Stimulated activated naive B cell treated with anti-CD40 and anti-IgM and Interleukin-4, amounts not matched to agents 10 μg/mL and 1 μg/mL and 100 μg/mL, for 72 hours (primary cell): ENCODE results near the gene PROX2.

Source experiments
- ATAC-seq, 2 donors: fragments of 150-1000 bp; cut with Tn5 transposase; replicated peaks; 2 replicates each; pipeline ENCODE4 v1.10.0; 2021; ENCODE audit warnings: moderate library complexity in 1 of 2
- DNase-seq: peaks from one replicate; pipeline ENCODE4 v3.0.0; 2021
- H3K27ac Mint-ChIP-seq: one replicate; pipeline ENCODE4 v1.8.0; 2022; ENCODE audit warnings: mild to moderate bottlenecking, mixed read lengths
- H3K27me3 Mint-ChIP-seq, 2 donors: one replicate each; pipeline ENCODE4 v1.8.0; 2022; ENCODE audit warnings: mixed read lengths in 2 of 2
- H3K36me3 Mint-ChIP-seq, 2 donors: one replicate each; pipeline ENCODE4 v1.8.0; 2022; ENCODE audit warnings: mixed read lengths in 2 of 2, mild to moderate bottlenecking in 1 of 2
- H3K4me1 Mint-ChIP-seq, 2 donors: one replicate each; pipeline ENCODE4 v1.8.0; 2022; ENCODE audit warnings: mixed read lengths in 2 of 2, mild to moderate bottlenecking in 1 of 2
- H3K4me3 Mint-ChIP-seq, 2 donors: one replicate each; pipeline ENCODE4 v1.8.0; 2022; ENCODE audit warnings: mild to moderate bottlenecking in 2 of 2, mixed read lengths in 2 of 2, moderate library complexity in 1 of 2
- H3K9me3 Mint-ChIP-seq, 2 donors: one replicate each; pipeline ENCODE4 v1.8.0; 2022; ENCODE audit warnings: mixed read lengths in 2 of 2, mild to moderate bottlenecking in 1 of 2

The PROX2 gene

DNA sequence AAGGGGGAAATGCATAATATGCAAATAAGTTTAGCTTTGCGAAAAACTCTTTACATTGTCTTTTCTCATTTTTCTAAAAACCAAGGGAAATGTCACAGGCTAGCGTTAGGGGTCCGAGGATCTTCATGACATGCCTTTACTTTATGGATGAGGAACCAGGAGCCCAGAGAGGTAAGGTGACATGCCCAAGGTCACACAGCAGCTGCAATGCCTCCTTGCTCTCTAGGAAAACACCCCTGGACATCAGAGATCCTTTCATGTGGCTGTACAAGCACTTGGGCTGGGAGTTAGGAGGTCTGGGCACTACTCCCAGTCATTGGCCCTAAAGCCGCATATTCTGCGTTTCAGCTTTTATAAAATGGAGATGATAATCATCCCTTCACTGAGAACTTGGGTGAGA, 741 bp downstream of the PROX2 start:
- ATAC-seq (no peak), DNase-seq (no peak)
- no peak overlapping the region for H3K27ac Mint-ChIP-seq
- no peaks in the 10 kb centered on the region for H3K27me3 Mint-ChIP-seq
- no peaks in the 10 kb centered on the region for H3K36me3 Mint-ChIP-seq
- no peak overlapping the region for H3K4me3 Mint-ChIP-seq
- H3K4me1 Mint-ChIP-seq, result peaks cover 20 to 31% of the 10 kb centered on the region in 2 donors
- H3K9me3 Mint-ChIP-seq, result no peaks in the 10 kb centered on the region

DNA sequence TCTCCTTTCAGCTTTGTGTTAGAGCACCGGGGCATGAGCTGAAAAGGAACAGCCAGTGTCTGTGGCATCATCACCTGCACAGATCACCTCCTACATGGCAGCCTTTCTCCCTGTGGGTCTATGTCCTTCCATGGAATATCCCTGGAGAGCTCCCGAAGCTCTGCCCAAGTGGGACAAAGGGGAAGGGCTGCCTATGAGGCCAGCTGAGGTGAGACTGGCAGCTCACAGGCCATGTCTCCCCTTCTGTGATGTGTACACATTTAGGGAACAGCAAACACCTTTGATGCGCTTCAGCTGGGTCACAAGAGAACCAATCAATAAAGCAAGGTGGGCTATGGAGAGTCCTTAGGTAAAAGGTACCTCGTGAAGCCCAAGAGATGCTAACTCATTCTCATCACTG, 4.1 kb downstream of the PROX2 start:
- Mint-ChIP-seq H3K9me3 (no peaks in the 10 kb centered on the region), H3K4me1 (peaks cover 12 to 17% of the 10 kb centered on the region in 2 donors), H3K27me3 (no peaks in the 10 kb centered on the region), H3K27ac (no peak overlapping the region), H3K4me3 (no peak overlapping the region), H3K36me3 (no peaks in the 10 kb centered on the region)
- ATAC-seq (no peak), DNase-seq (no peak)

DNA sequence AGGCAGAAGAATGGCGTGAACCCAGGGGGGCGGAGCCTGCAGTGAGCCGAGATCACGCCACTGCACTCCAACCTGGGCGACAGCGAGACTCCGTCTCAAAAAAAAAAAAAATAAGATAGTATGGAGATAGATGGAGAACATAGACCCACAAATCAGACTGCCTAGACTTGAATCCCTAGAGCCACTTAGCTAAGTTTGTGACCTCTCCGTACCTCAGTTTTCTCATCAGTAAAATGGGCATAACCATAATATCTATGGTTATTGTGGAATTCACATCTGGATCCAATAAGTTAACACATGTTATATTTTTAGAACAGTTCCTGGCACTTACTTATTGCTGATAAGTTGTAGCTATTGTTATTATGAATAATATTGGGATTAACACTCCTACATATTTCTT, 7.2 kb downstream of the PROX2 start:
- Mint-ChIP-seq H3K4me3 (no peak overlapping the region), H3K9me3 (no peaks in the 10 kb centered on the region), H3K4me1 (peaks cover under 1% of the 10 kb centered on the region in 2 donors), H3K27ac (no peak overlapping the region), H3K36me3 (no peaks in the 10 kb centered on the region), H3K27me3 (no peaks in the 10 kb centered on the region)
- DNase-seq, result no peak
- no peak for ATAC-seq

GRCh38 chr14:74867673-74868072, 8.3 kb downstream of the PROX2 start:
- Mint-ChIP-seq H3K9me3 (no peaks in the 10 kb centered on the region), H3K4me3 (no peak overlapping the region), H3K27ac (no peak overlapping the region), H3K4me1 (peaks cover 7 to 9% of the 10 kb centered on the region in 2 donors), H3K36me3 (no peaks in the 10 kb centered on the region), H3K27me3 (no peaks in the 10 kb centered on the region)
- ATAC-seq (peak; percentile 70 to 80), DNase-seq (no peak)

DNA sequence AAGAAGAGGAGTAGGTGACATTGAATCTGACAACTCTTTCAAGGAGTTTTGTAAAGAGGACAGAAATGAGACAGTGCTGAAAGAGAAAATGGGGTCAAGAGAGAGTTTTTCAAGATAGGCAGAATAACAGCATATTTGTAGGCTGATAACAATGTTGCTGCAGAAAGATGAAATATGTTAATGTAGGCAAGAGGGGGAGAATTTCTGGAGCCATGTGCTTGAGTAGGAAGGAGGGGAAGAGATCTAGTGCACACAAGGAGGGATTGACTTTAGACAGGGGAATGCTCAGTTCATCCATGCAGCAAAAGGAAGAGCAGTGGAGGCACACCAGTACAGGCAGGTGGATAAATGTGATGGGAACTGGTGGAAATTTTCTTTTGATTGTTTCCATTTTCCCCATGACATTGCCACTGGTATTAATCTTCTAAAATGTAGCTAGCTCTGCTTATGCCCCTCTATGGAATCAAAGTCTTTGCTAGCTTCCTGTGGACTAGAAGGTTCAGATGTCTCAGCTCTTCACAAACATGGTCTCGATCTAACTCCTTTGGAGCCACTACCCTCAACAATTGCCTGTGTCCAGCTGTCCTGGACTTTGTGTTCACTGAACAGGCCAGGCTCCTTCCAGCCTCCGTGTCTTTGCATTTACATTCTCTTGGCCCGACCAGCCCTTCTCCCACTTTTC, 9.1 kb downstream of the PROX2 start:
- peaks cover 7 to 9% of the 10 kb centered on the region in 2 donors for H3K4me1 Mint-ChIP-seq
- no peaks in the 10 kb centered on the region for H3K9me3 Mint-ChIP-seq
- DNase-seq (no peak), ATAC-seq (no peak)
- H3K27me3 Mint-ChIP-seq, result no peaks in the 10 kb centered on the region
- no peak overlapping the region for H3K4me3 Mint-ChIP-seq
- H3K27ac Mint-ChIP-seq, result no peak overlapping the region
- no peaks in the 10 kb centered on the region for H3K36me3 Mint-ChIP-seq

GRCh38 chr14:74865156-74865555, 10.8 kb downstream of the PROX2 start:
- Mint-ChIP-seq H3K36me3 (no peaks in the 10 kb centered on the region), H3K27ac (no peak overlapping the region), H3K9me3 (no peaks in the 10 kb centered on the region), H3K4me1 (peaks cover 9 to 10% of the 10 kb centered on the region in 2 donors), H3K4me3 (no peak overlapping the region), H3K27me3 (no peaks in the 10 kb centered on the region)
- DNase-seq (no peak), ATAC-seq (no peak)

DNA sequence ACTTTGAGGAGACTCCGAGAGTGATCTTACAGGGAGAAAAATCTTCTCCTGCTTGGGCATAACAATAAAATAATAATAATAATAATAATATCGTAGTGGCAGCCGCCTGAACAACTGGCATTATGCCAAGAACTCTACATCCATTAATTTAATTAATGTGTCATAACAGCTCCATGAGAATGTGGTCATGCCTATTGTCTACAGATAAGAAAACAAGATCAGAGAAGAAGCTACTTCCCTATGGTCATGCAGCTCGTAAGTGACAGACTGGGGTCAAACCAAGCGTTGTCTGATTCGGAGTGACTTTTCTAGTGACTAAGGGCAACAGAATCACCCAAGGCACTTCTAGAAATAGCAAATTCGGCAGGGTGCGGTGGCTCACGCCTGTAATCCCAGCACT, 11.7 kb downstream of the PROX2 start:
- H3K9me3 Mint-ChIP-seq, result no peaks in the 10 kb centered on the region
- H3K36me3 Mint-ChIP-seq, result no peaks in the 10 kb centered on the region
- ATAC-seq, result no peak
- H3K27ac Mint-ChIP-seq, result no peak overlapping the region
- no peak for DNase-seq
- peaks cover 9 to 10% of the 10 kb centered on the region in 2 donors for H3K4me1 Mint-ChIP-seq
- no peak overlapping the region for H3K4me3 Mint-ChIP-seq
- H3K27me3 Mint-ChIP-seq, result no peaks in the 10 kb centered on the region

DNA sequence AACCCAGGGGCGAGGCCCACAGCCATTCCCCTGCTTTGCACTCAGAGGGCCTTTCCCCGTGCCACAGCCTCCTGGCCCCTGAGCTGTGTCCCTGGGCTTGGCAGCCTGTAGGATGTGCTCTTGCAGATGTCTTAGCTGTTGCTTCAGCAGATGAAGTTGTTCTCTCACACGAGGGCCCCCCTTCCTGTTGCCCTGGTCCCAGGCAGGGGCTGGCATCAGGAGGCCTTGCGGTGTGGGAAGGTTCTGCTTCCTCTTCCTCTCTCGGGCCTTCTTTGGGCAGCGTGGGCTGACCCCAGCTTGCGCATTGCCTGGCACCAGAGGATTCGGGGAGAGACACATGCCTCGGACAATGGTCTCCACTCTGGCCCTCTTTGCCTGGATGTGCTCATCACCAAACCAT, 12.7 kb downstream of the PROX2 start:
- peaks cover 1 to 3% of the 10 kb centered on the region in 2 donors for H3K36me3 Mint-ChIP-seq
- DNase-seq, result no peak
- H3K4me3 Mint-ChIP-seq, result no peak overlapping the region
- H3K4me1 Mint-ChIP-seq, result peaks cover 9 to 10% of the 10 kb centered on the region in 2 donors
- no peaks in the 10 kb centered on the region for H3K27me3 Mint-ChIP-seq
- H3K9me3 Mint-ChIP-seq, result no peaks in the 10 kb centered on the region
- ATAC-seq, result peak; percentile 35 to 49
- H3K27ac Mint-ChIP-seq, result peak overlapping the region; percentile 70

DNA sequence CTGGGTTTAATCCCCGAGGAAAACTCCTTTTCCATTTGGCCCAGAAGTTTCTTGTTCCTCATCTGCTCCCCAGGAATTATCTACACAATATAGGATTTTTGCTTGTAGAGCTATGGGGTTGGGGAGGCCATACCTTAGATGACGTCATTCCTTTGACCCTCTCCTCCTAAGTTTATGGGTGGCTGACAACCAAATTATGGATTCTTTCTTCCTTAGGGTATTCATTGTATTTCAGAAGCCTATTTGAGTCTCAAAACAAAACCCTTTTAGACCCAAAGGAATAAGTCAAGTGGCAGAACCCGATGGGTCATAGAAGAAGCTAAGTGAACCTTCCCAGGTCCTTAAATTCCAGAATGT, 14.2 kb downstream of the PROX2 start:
- Mint-ChIP-seq H3K4me1 (peaks cover 9 to 10% of the 10 kb centered on the region in 2 donors), H3K27me3 (no peaks in the 10 kb centered on the region), H3K27ac (no peak overlapping the region), H3K36me3 (peaks cover 1 to 3% of the 10 kb centered on the region in 2 donors), H3K4me3 (no peak overlapping the region), H3K9me3 (no peaks in the 10 kb centered on the region)
- DNase-seq (no peak), ATAC-seq (no peak)

GRCh38 chr14:74860899-74861733, 14.8 kb downstream of the PROX2 start:
- H3K4me1 Mint-ChIP-seq, result peaks cover 9 to 10% of the 10 kb centered on the region in 2 donors
- H3K4me3 Mint-ChIP-seq, result no peak overlapping the region
- H3K36me3 Mint-ChIP-seq, result peaks cover 2 to 4% of the 10 kb centered on the region in 2 donors
- no peak overlapping the region for H3K27ac Mint-ChIP-seq
- DNase-seq, result peak; percentile 65
- no peaks in the 10 kb centered on the region for H3K27me3 Mint-ChIP-seq
- H3K9me3 Mint-ChIP-seq, result no peaks in the 10 kb centered on the region
- peak; percentile 89 to 91 for ATAC-seq

GRCh38 chr14:74859757-74860552, 16.0 kb downstream of the PROX2 start:
- H3K4me3 Mint-ChIP-seq, result no peak overlapping the region
- no peak for DNase-seq
- no peak overlapping the region for H3K27ac Mint-ChIP-seq
- no peak for ATAC-seq
- no peaks in the 10 kb centered on the region for H3K9me3 Mint-ChIP-seq
- peaks cover 9 to 10% of the 10 kb centered on the region in 2 donors for H3K4me1 Mint-ChIP-seq
- H3K27me3 Mint-ChIP-seq, result no peaks in the 10 kb centered on the region
- peaks cover 3 to 11% of the 10 kb centered on the region in 2 donors for H3K36me3 Mint-ChIP-seq

GRCh38 chr14:74858022-74858421, 17.9 kb downstream of the PROX2 start:
- Mint-ChIP-seq H3K9me3 (no peaks in the 10 kb centered on the region), H3K4me3 (no peak overlapping the region), H3K27ac (no peak overlapping the region), H3K36me3 (peaks cover 3 to 11% of the 10 kb centered on the region in 2 donors), H3K27me3 (no peaks in the 10 kb centered on the region), H3K4me1 (peaks cover 3 to 5% of the 10 kb centered on the region in 2 donors)
- ATAC-seq (no peak), DNase-seq (no peak)

- no peaks in the 10 kb centered on the region for H3K9me3 Mint-ChIP-seq
- H3K4me3 Mint-ChIP-seq, result no peak overlapping the region
- H3K27ac Mint-ChIP-seq, result no peak overlapping the region
- H3K36me3 Mint-ChIP-seq, result peaks cover 3 to 11% of the 10 kb centered on the region in 2 donors
- DNase-seq, result no peak
- H3K4me1 Mint-ChIP-seq, result peaks cover 7 to 9% of the 10 kb centered on the region in 2 donors
- no peaks in the 10 kb centered on the region for H3K27me3 Mint-ChIP-seq
- ATAC-seq, result no peak
These were observed 19.6 kb downstream of the PROX2 start for GRCh38 chr14:74856366-74856765.

DNA sequence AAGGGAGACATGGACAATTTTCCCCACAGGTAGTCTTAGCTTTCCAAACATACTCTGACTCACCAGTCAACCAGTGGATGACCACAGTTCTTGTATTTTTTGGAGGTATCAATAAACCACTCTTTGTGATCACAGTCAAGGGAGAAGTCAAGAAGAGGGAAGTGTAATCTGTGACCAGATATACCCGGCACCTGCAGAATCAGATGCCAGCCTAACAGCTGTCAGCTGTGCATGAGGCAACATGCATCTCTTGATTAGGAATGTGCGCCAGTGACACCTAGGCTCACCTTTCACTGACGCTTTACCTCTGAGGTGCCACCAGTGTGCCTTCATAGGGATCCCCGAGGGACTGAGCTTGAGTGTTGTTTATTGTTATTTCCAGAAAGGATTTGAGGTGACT, 20.0 kb downstream of the PROX2 start:
- H3K4me1 Mint-ChIP-seq, result peaks cover 5 to 9% of the 10 kb centered on the region in 2 donors
- no peak overlapping the region for H3K4me3 Mint-ChIP-seq
- no peaks in the 10 kb centered on the region for H3K27me3 Mint-ChIP-seq
- H3K9me3 Mint-ChIP-seq, result no peaks in the 10 kb centered on the region
- peaks cover 3 to 11% of the 10 kb centered on the region in 2 donors for H3K36me3 Mint-ChIP-seq
- peak in 1 of 2 donors; percentile 27 for ATAC-seq
- DNase-seq, result no peak
- H3K27ac Mint-ChIP-seq, result no peak overlapping the region
